Activated CD4-positive, alpha-beta T cell treated with anti-CD3 and anti-CD28 coated beads, Interleukin-2, Interleukin-6, amounts not matched to agents 100 ng/mL and 50 ng/mL, durations not matched to agents 16 hours and 8 hours (primary cell): ENCODE results near the gene ADGRF3.
"Not testable (repeated sequence)": the region's sequence is repeated elsewhere in the genome, so short reads cannot be mapped to it uniquely, and the experiment has no call there.

ENCODE experiments used
- DNase-seq: peaks from one replicate; pipeline ENCODE4 v3.0.0-alpha.2; 2020

Gene ADGRF3

DNA sequence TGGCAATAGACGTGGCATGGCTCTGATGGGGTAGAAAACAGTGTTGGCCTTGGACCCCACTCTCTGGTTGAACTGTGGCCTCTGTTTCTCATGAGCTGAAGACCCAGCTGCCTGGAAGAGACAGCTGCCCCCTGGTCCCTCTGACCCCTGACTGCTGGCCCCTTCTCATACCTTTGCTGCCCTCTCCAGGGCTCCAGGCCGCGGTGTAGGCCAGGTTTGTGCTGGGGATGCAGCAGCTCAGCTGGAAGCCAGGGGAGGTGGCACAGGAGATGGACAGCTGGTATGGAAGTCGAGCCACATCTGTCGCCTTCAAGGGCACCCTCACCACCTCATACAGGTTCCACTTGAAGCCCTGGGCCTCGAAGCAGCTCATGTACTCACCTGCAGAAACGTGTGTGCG is 32.3 kb downstream of the ADGRF3 start:
- no peak for DNase-seq

DNA sequence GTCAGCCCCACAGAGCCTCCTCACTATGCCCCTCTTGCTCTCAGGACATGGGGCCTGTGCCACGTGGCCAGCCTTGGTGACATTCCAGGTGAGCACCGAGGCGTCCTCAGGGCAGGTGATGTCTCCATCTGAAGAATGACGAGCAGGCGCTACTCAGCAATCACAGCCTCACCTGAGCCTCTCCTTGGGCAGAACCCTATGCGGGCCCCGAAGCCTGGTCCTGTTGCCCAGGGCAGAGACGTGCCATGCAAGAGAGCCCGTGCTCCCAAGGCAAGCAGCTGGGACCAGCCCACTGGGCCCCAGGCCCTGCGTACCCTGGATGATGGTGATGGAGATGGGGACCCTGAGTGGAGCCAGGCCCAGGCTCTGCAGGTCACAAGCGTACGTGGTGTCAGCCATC is 33.1 kb downstream of the ADGRF3 start:
- DNase-seq, result no peak

DNA sequence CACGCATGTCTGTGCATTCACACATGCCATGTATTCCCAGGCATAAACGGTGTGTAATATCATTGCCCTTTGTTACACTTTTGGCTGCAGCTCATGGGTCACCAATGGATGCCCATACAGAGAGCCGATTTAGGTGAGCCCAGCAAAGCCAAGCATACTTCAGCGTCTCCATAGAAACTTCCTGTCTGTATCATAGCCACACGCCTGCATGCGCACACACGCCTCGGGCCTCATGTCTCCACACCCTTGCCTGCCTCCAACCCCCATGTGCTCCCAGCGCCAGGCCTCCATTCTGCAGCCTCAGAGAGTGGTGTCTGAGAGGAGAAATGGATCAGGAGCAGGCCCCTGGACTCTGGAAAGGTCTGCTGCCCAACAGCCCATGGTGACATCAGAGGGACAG is 34.1 kb downstream of the ADGRF3 start:
- no peak for DNase-seq

DNA sequence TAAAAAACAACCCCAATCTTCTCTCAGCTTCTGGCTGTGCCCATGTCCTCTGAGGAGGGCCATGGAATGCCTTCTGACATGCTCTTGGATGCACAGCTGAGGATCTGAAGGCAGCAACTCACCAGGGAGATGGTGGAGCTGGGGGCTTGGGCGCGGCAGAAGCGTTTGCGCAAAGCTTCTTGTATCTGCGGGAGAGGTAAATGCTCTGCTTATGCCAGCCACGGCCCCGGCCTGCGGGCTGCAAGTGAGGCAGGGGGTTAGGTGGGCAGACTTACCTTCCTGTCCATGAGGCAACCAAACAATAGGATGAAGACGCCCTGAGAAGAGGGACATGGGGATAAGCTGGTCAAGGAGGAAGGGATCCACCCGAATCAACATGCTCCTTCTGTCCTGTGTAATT is 36.7 kb downstream of the ADGRF3 start:
- no peak for DNase-seq

DNA sequence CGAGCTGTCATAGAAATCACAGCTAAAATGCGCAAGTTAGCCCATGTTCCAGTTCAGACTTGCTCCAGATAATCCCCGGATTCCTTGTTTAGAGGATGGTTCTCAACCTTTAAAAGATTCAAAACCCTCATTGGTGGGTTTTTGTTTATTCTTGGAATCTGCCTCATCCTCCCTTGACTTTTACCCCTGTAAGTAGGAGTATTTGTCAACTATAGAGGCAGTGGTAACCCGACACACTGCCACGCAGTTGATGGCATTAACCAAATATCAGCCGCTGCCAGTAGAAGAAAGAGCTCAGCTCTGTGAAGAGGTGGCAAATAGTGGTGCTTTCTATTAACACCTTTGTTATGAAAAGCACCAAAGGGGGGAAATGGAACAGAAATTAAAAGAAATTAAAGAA is 41.0 kb downstream of the ADGRF3 start:
- DNase-seq, result no peak

DNA sequence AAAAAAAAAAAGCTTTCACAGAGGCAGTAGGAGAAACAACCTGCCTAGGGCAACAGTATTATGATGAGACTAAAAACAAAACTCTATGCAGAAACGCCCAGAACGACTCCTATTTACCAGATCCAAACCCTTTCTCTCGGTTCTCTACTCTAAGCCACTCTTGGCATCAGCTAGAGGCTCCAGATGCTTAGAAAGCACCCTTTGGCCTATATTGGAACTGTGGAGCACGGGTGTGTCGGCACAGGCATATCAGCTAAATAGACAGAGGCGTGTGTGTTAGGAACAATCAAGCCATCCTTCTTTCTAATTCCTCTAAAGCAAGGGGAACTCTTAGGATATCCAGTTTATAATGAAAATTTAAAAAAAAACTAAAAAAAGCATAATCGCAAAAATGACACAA is 41.5 kb downstream of the ADGRF3 start:
- DNase-seq, result not testable (repeated sequence)

- DNase-seq, result no peak
Measured at GRCh38 chr2:26302846-26303245, 43.7 kb downstream of the ADGRF3 start.

DNA sequence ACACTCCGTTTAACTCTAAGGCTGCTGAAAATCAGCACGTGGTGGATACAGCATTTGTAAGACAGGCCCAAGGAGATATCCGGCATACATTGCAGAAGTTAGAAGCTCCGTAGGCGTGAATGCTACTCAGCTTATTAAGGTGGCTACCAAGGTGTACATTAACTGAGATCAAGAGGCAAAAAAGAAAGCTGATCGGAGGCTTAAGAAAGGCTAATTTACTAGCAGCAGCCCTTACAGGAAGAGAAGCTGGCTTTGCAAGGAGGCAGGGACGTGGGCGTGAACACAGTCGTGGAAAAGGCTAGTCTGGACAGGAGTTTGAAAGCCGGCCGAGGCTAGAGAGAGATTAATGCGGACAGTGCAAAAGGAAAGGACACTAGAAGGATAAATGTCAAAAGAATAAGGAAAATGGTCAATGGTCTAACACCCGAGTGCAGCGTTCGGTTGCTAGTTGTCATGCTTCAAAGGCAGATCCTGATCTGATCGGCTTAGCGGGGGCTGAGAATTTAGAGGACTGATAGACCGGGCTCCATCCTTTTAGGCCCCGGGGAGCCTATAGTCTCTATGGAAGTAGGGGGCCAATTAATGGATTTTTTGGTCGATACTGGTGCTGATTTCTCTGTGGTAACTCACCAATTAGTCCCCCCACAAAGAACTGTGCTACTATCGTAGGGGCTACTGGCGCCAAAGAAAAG is 46.2 kb downstream of the ADGRF3 start:
- no peak for DNase-seq

- DNase-seq, result peak; percentile 35
Measured at GRCh38 chr2:26299471-26300101, 47.0 kb downstream of the ADGRF3 start.

GRCh38 chr2:26298638-26299393 is 47.8 kb downstream of the ADGRF3 start:
- peak; percentile 34 for DNase-seq

DNA sequence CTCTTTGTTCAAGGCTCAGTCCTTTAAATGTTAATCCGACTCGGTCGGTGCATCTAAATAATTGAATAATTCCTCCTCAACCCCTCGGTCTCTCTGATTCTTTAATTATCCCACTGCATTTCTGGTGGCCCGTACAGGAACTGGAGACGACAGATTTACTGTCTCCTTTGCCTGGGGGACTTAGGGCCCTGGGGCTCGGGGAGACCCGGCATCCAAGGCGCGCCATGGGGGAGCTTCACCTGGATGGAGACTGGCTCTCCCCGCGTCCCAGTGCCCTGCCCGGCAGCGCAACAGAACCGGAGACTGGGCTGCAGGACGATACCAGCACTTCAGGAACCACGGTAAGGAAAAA is 48.3 kb downstream of the ADGRF3 start:
- DNase-seq, result no peak

GRCh38 chr2:26297061-26297460 is 49.5 kb downstream of the ADGRF3 start:
- no peak for DNase-seq

GRCh38 chr2:26295511-26295910 is 51.1 kb downstream of the ADGRF3 start:
- DNase-seq, result no peak

GRCh38 chr2:26292646-26293045 is 53.9 kb downstream of the ADGRF3 start:
- DNase-seq, result no peak

DNA sequence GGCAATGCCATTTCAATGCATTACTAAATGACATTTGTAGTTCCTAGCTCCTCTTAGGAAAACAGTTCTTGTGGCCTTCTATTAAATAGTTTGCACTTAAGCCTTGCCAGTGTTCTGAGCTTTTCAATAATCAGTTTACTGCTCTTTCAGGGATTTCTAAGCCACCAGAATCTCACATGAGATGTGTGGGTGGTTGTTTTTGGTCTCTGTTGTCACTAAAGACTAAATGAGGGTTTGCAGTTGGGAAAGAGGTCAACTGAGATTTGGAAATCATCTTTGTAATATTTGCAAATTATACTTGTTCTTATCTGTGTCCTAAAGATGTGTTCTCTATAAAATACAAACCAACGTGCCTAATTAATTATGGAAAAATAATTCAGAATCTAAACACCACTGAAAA is 56.6 kb downstream of the ADGRF3 start:
- DNase-seq, result no peak

GRCh38 chr2:26285931-26286330 is 60.7 kb downstream of the ADGRF3 start:
- DNase-seq, result no peak

DNA sequence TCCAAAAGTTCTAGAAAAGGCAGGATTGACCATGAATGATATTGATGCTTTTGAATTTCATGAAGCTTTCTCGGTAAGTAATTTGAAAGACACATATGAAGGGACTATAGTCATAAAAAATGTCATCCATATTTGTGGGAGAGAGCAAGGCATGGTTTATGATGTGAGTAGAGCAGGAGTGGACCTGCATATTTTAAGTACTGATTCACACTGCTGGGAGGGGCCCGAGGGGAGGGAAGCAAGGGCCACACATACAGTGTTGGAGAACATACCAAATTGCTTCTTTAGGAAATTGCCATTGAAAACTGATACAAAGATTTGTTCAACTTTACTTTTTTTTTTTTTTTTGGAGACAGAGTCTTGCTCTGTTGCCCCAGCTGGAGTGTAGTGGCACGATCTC is 62.5 kb downstream of the ADGRF3 start:
- DNase-seq, result no peak

GRCh38 chr2:26283606-26284005 is 63.0 kb downstream of the ADGRF3 start:
- DNase-seq, result no peak

GRCh38 chr2:26281226-26281625 is 65.4 kb downstream of the ADGRF3 start:
- no peak for DNase-seq

GRCh38 chr2:26279886-26280285 is 66.7 kb downstream of the ADGRF3 start:
- no peak for DNase-seq

DNA sequence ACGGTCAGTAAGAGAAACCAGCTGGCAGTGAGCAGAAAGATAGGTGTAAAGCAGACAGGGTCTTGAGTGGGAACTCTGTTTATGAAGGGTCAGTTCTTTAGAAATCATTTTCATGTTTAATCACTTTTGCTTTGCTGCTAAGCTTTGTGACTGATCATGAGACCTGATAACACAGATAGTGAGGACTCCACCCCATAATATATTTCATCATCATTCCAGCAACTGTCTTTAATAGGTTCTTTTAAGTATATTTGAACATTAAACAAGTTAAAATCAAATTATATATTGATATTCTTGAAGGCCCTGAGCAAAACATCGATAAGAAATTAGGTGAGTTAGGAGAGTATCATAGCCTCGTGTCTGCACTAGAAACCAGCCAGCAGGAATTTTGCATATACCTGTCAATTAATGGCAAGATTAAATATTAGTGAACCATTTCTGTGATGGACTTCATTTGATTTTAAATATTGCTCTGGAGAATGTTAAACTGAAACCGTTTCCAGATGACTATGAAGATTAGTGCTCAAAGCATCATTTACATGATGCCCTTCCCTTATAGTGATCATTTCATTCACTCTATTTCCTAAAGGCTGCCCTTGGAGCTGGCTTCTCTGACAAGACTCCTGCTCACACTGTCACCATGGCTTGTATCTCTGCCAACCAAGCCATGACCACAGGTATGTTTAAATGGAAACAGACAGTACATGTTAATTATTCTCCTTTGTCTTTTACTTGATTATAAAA is 69.9 kb downstream of the ADGRF3 start:
- no peak for DNase-seq

GRCh38 chr2:26274058-26274613 is 72.5 kb downstream of the ADGRF3 start:
- DNase-seq, result no peak

- DNase-seq, result no peak
Measured at GRCh38 chr2:26273501-26273900, 73.1 kb downstream of the ADGRF3 start.
